HG02852 (cell line): ENCODE data around the gene SCN9A.
A peak's percentile ranks its signal among the peaks of the same experiment; 100 is the strongest.
"Not testable (repeated sequence)": the region's sequence is repeated elsewhere in the genome, so short reads cannot be mapped to it uniquely, and the experiment has no call there.

Experiments
- ATAC-seq: cut with Tn5 transposase; IDR thresholded peaks from one replicate; pipeline ENCODE4 v1.9.1; 2021; ENCODE audit warnings: mild to moderate bottlenecking, moderate library complexity; ENCODE audit not compliant: unreplicated experiment

SCN9A gene

DNA sequence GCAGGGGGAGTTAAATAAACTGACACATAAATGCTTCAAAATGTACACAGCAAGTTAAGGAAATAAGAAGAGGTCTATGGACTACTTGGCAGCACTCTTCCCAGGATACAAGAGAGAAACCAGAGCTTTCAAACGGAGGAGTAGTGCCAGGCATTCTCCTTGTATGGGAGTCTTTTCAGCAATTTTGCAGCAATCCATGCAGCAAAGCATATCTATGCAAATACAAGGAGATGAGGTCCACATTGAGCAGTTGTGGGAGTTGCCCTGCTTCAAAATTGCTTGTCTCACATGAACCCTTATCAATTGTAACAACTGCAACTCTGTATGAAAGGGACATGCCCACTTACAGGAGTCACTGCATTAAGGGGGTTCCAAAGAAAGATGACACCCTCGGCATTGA lies 37.8 kb downstream of the SCN9A start:
- no peak for ATAC-seq

DNA sequence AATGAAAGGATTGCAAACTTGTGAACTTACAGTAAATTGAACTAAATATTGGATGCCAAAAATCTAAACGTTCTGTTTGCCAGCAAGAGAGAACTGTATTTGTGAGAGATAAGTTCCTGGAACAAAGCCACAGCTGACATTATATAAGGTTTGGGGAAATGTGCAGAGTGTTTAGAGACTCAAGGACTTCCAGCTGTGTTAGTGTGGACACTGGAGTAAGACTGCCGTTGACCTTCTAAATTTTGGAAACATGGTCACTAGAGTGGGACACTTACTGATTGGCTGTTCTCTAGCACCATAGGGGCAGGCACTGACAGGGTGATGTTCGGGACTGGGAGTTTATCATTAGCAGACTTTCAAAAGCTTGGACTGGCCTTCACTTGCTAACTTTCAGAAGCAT lies 40.5 kb downstream of the SCN9A start:
- ATAC-seq: no peak

GRCh38 chr2:166334805-166335204 lies 40.9 kb downstream of the SCN9A start:
- ATAC-seq: no peak

GRCh38 chr2:166333801-166334200 lies 41.9 kb downstream of the SCN9A start:
- no peak for ATAC-seq

GRCh38 chr2:166332106-166332505 lies 43.6 kb downstream of the SCN9A start:
- ATAC-seq: no peak

DNA sequence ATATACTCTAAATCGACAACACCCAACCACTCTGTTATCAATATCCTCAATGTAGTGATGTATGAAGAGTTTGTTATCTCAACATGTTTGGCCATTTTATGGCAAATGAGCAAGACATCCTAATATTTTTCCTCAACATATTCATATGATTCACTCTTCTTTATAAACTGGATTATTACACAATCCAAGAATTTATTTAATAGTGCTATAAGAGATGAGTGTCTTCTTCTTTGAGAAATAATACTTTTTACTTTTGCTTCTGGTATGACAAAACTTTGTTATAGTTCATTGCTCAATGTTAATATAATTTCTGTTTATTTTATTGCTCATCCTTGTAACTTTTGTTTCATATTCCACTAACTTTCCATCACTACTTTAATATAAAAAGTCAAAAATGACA lies 44.3 kb downstream of the SCN9A start:
- ATAC-seq: no peak

DNA sequence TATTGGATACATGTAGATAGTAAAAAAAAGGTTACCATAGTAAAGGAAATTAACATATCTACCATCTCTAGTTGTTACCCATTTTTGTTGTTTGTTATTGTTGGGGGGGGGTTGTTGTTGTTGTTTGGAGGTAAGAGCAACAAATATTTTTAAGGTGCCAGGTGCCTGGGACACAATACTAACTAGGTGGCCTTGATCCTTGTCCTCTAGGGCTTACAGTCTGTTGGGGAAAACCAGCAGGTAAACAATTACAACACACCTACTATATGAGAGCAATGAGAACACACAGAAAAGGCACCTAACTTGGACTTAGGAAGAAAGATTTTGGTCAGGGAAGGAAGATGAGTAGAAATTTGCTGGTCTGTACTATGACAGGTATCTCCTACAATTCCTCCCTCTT lies 46.3 kb downstream of the SCN9A start:
- no peak for ATAC-seq

DNA sequence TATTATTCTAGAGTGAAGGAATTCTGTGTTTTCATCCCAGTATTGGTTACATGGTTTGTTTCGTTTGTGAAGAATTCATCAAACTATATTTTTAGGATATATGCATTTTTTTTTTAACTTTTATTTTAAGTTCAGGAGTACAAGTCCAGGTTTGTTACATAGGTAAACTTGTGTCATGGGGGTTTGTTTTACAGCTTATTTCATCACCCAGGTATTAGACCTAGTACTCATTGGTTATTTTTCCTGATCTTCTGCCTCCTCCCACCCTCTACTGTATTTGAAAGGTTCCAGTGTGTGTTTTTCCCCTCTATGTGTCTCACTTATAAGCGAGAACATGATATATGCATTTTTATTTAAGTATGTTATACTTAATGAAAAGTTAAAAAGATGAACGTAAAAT lies 47.6 kb downstream of the SCN9A start:
- ATAC-seq: no peak

GRCh38 chr2:166321076-166321475 lies 54.7 kb downstream of the SCN9A start:
- no peak for ATAC-seq

DNA sequence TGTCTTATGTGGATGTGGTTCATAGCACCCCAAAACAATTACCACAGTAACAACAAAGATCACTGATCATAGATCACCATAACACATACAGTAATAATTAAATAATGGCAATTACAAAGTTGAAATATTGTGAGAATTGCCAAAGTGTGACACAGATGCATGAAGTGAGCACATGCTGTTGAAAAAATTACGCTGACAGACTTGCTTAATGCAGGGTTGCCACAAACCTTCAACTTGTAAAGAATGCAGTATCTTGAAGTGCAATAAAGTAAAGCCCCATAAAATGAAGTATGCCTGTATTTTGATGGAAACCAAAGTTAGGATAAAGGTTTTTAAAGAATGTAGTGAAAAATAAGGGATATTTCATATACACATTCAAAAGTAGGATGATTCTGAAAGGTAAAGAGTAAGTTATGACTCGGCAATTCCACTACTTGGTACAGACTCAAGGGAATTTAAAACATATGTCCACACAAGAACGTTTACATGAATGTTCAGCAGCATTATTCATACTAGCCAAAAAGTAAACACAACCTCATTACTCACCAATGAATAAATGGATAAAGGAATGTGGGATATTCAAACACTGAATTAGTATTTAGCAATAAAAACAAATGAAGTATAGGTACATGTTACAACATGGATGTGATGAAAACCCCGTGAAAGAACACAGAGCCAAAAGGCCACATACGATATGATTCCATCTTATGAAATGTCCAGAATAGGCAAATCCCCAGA lies 61.6 kb downstream of the SCN9A start:
- no peak for ATAC-seq

DNA sequence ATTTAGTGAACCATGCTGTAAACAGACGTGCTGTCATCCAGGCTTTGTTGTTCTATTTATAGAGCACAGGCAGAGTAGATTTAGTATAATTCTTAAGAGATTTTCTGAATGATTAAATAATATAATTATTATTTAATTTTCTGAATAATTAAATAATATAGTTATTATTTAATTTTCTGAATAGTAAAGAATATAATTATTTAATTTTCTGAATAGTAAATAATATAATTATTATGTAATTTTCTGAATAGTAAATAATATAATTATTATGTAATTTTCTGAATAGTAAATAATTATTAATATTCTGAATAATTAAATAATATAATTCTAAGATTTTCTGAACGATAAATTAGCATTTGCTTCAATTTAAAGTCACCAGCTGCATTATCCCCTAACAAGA lies 62.9 kb downstream of the SCN9A start:
- ATAC-seq: not testable (repeated sequence)

- no peak for ATAC-seq
These were observed 68.4 kb downstream of the SCN9A start for GRCh38 chr2:166307326-166307725.

GRCh38 chr2:166304656-166305055 lies 71.1 kb downstream of the SCN9A start:
- ATAC-seq: no peak

DNA sequence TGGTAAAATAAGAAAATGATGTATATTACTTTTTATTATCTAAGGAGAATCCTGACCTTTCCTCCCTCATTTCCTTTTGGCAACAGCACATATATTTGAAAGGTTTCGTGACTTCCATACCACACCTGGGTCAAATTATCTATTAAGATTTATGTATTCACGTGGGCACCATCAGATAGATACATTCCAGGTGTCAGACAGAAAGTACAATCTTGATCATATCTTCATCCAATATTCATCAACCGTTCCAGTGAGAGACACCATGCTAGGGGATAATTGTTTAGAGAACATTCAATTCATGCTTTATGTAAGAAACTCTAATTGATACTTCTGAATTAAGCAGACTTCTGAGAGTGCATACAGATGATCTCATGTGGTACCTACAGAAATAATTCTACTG lies 73.7 kb downstream of the SCN9A start:
- no peak for ATAC-seq

GRCh38 chr2:166297951-166298350 lies 77.8 kb downstream of the SCN9A start:
- ATAC-seq: no peak

DNA sequence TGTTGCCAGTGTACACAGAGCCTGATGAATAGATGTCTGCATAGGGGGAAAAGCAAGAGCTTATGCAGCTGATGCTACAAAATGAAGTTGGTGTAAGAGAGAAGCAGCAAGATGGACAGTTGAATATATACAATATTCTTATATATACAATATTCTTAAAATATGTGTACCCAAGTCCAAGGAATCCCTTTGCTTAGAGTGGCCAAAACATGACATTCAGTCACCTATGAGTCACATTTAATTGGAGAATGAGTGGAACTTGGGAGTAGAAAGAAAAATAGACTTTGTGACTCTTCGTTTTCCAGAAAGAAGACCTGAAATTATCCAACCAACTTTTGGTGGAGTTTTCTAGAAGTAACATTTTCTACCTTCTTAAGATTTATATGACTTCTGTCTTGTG lies 81.8 kb downstream of the SCN9A start:
- no peak for ATAC-seq

GRCh38 chr2:166285215-166285614 lies 90.5 kb downstream of the SCN9A start:
- no peak for ATAC-seq

DNA sequence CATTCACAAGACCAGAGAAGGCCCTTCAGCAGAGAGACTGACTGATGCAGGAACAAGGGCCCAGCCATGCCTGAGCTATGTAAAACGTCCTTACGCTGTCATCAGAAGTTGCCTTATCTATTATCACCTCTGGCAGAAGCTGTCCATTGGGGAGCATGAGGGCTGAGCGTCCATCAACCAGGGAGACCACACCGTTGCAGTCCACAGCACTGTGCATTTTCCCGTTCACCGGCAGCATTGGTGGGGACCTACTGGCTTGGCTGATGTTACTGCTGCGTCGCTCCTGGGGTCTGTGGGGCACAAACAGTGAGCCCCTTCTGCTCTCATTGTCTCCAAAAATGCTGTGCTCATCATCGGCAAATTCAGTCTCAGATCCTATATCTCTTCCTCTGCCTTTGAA lies 91.4 kb downstream of the SCN9A start:
- no peak for ATAC-seq

DNA sequence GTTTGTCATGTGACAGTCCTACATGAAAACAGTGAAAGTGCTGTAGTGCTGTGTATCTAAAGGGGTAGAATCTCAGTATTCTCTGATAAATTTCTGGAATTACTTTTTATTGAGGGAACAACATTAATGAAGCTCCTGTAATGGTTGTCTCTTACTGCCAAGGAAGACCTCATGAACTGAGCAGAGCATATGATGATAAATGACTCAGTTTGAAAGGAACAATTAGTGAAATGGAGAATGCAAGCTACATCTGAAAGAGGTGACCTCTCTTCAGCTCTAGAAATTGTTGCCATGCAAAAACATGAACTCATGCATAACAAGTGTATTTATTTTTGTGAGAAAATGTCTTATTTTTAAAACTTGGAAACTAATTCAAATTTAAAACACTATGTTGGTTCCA lies 93.6 kb downstream of the SCN9A start:
- peak; percentile 91 for ATAC-seq

DNA sequence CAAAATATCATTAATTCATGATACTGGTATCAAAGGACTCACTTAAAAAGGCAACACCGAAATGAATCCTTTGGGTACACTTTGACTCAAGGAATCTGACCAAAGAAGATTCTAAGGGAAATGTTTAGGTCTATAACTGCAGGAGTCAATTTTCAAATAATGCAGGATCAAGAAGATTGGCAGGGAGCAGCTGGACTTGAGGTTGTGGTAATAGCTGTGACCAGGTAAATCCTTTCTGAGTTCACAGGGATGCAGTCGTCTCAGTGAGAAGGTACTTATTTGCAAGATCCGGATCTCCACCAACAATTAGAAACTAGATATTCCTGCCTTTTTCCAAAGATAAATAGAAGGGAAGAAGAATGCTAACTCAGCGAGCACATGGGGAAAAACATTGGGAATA lies 96.9 kb downstream of the SCN9A start:
- ATAC-seq: no peak

DNA sequence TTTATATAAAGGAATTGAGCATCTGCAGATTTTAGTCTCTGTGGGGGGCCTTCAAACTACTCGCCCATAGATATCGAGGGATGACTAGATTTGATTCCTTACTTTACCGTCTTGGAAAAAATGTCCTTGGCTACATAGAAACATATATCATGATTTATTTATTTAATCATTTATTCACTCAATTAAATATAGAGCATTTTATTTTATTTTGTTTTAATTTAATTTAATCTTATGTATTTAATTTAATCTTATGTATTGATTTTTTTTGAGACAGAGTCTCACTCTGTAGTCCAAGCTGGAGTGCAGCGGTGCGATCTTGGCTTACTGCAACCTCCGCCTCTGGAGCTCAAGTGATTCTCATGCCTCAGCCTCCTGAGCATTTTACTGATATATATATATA lies 105.4 kb downstream of the SCN9A start:
- ATAC-seq: no peak

- ATAC-seq: no peak
These were observed 106.4 kb downstream of the SCN9A start for GRCh38 chr2:166269322-166269721.

DNA sequence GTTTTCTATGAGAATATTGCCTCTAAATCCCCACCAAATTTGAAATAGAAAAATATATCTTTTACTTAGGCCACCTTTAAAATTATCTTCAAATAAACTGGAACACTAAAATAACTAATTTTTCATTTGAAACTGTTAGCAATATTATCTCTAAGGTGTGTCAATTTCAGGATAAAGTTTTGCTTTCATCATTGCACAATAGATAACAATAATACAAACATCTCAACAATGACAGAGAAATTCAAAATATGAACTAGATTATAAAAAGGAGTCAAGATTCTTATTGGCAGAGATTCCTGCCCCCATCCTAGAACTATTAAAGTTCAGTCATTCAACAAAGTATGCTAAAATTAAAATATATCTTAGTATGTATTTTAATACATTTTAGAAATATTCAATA lies 117.9 kb downstream of the SCN9A start:
- no peak for ATAC-seq
